HG03066 (cell line): ENCODE data around the gene DMD.

Experiments used
- ATAC-seq: cut with Tn5 transposase; IDR thresholded peaks from one replicate; pipeline ENCODE4 v1.9.1; 2021; ENCODE audit warnings: low read depth; ENCODE audit not compliant: unreplicated experiment

The DMD gene

GRCh38 chrX:31178064-31178768, 2033.1 kb downstream of the DMD start:
- no peak for ATAC-seq

GRCh38 chrX:31170792-31171191, 2040.6 kb downstream of the DMD start:
- ATAC-seq, result no peak

- ATAC-seq, result peak; percentile 98
These were observed 2042.8 kb downstream of the DMD start for GRCh38 chrX:31168551-31168950.

- ATAC-seq, result no peak
These were observed 2044.5 kb downstream of the DMD start for GRCh38 chrX:31166832-31167231.

- ATAC-seq, result no peak
These were observed 2044.9 kb downstream of the DMD start for GRCh38 chrX:31166416-31166815.

- ATAC-seq, result no peak
These were observed 2045.9 kb downstream of the DMD start for GRCh38 chrX:31165241-31166035.

- ATAC-seq, result no peak
These were observed 2056.4 kb downstream of the DMD start for GRCh38 chrX:31154946-31155345.

GRCh38 chrX:31153475-31154047, 2057.8 kb downstream of the DMD start:
- no peak for ATAC-seq

GRCh38 chrX:31147175-31147574, 2064.2 kb downstream of the DMD start:
- ATAC-seq, result no peak

GRCh38 chrX:31139961-31140360, 2071.4 kb downstream of the DMD start:
- no peak for ATAC-seq

- ATAC-seq, result no peak
These were observed 2073.2 kb downstream of the DMD start for GRCh38 chrX:31138124-31138523.

GRCh38 chrX:31136144-31136611, 2075.2 kb downstream of the DMD start:
- ATAC-seq, result peak; percentile 96

- ATAC-seq, result no peak
These were observed 2078.5 kb downstream of the DMD start for GRCh38 chrX:31132821-31133241.

- ATAC-seq, result no peak
These were observed 2080.7 kb downstream of the DMD start for GRCh38 chrX:31130457-31131220.

- no peak for ATAC-seq
These were observed 2082.5 kb downstream of the DMD start for GRCh38 chrX:31128855-31129254.

GRCh38 chrX:31127716-31128115, 2083.6 kb downstream of the DMD start:
- no peak for ATAC-seq

GRCh38 chrX:31126205-31126604, 2085.1 kb downstream of the DMD start:
- ATAC-seq, result no peak

GRCh38 chrX:31124536-31124935, 2086.8 kb downstream of the DMD start:
- ATAC-seq, result no peak

- no peak for ATAC-seq
These were observed 2088.0 kb downstream of the DMD start for GRCh38 chrX:31123335-31123734.

- no peak for ATAC-seq
These were observed 2094.1 kb downstream of the DMD start for GRCh38 chrX:31117266-31117665.

GRCh38 chrX:31115398-31115797, 2096.0 kb downstream of the DMD start:
- no peak for ATAC-seq
